ENCODE results near the gene UBE2V1. TPM values are rescaled to one million over a fixed set of nuclear protein-coding genes. Genes with fewer than 3 reads are reported as not detected.

UBE2V1 gene
- total and polyA plus RNA-seq, 2 of the 13 experiments (the other 11 are each of a cell fraction or from before 2014, with no cell fraction given): 81.3 to 132 TPM

DNA sequence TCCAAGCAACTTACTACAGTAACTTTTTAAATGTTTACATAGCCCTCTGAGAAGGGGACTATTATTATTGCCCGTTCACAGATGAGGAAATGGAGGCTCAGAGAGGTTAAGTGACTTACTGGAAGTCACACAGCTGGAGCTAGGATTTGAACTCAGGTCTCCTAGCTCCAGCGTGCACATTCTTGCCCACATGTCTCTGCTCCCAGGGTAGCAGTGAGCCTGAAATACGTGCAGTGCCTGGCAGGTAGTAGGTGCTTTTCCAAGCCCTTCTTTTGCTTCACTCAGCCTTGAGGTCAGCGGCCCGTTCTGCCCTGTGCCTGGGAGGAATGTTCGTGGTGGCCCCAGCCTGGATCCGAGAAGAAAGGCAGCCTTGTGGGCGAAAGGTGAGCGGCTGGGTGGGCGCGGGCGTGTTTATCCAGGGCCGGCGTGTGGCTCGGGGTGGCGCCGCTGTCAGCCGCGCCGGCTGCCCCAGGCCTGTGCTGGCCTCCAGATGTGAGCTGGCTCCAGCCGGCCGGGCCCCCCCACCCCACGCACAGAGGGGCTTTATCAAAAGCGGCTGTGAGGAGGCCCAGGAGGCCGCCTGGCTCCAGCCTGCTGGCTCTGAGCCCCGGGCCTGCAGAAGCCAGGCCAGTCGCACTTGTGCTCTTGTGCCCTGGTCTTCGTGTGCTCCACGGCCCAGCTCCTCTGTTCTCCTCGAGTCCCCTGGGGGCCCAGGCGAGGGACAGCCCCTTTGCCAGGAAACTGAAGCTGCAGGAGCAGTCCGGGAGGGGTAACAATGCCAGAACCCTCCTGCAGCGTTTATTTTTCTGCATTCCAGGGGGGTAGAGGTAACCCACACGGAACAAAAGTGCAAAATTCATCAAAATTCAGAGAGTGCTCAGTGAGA, 58.1 kb downstream of the UBE2V1 start (continued):
- no peak for TF ChIP-seq ZNF713 (CRISPR knock-in tag; IDR thresholded peaks at IDR 0.05)
- no peak for TF ChIP-seq ATAD3A (CRISPR knock-in tag; IDR thresholded peaks at IDR 0.05)
- no peak for TF ChIP-seq TEAD2 (CRISPR knock-in tag; IDR thresholded peaks at IDR 0.05)
- peak; percentile 47; the same call in 1 of the 2 replicates for TF ChIP-seq GFI1 (CRISPR knock-in tag; IDR thresholded peaks at IDR 0.05; ENCODE audit: borderline replicate concordance)
- TF ChIP-seq, protein P1, sequence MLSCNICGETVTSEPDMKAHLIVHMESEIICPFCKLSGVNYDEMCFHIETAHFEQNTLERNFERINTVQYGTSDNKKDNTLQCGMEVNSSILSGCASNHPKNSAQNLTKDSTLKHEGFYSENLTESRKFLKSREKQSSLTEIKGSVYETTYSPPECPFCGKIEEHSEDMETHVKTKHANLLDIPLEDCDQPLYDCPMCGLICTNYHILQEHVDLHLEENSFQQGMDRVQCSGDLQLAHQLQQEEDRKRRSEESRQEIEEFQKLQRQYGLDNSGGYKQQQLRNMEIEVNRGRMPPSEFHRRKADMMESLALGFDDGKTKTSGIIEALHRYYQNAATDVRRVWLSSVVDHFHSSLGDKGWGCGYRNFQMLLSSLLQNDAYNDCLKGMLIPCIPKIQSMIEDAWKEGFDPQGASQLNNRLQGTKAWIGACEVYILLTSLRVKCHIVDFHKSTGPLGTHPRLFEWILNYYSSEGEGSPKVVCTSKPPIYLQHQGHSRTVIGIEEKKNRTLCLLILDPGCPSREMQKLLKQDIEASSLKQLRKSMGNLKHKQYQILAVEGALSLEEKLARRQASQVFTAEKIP (CRISPR knock-in tag; IDR thresholded peaks at IDR 0.05; ENCODE audit: borderline replicate concordance): no peak
- no peak for TF ChIP-seq RFXANK (CRISPR knock-in tag; IDR thresholded peaks at IDR 0.05)
- TF ChIP-seq, protein P2, sequence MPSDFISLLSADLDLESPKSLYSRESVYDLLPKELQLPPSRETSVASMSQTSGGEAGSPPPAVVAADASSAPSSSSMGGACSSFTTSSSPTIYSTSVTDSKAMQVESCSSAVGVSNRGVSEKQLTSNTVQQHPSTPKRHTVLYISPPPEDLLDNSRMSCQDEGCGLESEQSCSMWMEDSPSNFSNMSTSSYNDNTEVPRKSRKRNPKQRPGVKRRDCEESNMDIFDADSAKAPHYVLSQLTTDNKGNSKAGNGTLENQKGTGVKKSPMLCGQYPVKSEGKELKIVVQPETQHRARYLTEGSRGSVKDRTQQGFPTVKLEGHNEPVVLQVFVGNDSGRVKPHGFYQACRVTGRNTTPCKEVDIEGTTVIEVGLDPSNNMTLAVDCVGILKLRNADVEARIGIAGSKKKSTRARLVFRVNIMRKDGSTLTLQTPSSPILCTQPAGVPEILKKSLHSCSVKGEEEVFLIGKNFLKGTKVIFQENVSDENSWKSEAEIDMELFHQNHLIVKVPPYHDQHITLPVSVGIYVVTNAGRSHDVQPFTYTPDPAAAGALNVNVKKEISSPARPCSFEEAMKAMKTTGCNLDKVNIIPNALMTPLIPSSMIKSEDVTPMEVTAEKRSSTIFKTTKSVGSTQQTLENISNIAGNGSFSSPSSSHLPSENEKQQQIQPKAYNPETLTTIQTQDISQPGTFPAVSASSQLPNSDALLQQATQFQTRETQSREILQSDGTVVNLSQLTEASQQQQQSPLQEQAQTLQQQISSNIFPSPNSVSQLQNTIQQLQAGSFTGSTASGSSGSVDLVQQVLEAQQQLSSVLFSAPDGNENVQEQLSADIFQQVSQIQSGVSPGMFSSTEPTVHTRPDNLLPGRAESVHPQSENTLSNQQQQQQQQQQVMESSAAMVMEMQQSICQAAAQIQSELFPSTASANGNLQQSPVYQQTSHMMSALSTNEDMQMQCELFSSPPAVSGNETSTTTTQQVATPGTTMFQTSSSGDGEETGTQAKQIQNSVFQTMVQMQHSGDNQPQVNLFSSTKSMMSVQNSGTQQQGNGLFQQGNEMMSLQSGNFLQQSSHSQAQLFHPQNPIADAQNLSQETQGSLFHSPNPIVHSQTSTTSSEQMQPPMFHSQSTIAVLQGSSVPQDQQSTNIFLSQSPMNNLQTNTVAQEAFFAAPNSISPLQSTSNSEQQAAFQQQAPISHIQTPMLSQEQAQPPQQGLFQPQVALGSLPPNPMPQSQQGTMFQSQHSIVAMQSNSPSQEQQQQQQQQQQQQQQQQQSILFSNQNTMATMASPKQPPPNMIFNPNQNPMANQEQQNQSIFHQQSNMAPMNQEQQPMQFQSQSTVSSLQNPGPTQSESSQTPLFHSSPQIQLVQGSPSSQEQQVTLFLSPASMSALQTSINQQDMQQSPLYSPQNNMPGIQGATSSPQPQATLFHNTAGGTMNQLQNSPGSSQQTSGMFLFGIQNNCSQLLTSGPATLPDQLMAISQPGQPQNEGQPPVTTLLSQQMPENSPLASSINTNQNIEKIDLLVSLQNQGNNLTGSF (CRISPR knock-in tag; IDR thresholded peaks at IDR 0.05): no peak
- TF ChIP-seq NAIF1 (CRISPR knock-in tag; IDR thresholded peaks at IDR 0.05; ENCODE audit: borderline replicate concordance): 0 out of 2 replicates have a peak, but pooled peaks have one; percentile 39
- no peak for TF ChIP-seq ZSCAN25 (CRISPR knock-in tag; IDR thresholded peaks at IDR 0.05)
- TF ChIP-seq HNRNPH1 (optimal IDR thresholded peaks at IDR 0.05; ENCODE audit: low read depth, low read length): no peak
- TF ChIP-seq, protein P3, sequence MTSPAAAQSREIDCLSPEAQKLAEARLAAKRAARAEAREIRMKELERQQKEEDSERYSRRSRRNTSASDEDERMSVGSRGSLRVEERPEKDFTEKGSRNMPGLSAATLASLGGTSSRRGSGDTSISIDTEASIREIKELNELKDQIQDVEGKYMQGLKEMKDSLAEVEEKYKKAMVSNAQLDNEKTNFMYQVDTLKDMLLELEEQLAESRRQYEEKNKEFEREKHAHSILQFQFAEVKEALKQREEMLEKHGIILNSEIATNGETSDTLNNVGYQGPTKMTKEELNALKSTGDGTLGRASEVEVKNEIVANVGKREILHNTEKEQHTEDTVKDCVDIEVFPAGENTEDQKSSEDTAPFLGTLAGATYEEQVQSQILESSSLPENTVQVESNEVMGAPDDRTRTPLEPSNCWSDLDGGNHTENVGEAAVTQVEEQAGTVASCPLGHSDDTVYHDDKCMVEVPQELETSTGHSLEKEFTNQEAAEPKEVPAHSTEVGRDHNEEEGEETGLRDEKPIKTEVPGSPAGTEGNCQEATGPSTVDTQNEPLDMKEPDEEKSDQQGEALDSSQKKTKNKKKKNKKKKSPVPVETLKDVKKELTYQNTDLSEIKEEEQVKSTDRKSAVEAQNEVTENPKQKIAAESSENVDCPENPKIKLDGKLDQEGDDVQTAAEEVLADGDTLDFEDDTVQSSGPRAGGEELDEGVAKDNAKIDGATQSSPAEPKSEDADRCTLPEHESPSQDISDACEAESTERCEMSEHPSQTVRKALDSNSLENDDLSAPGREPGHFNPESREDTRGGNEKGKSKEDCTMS (CRISPR knock-in tag; conservative IDR thresholded peaks at IDR 0.05): no peak
- no peak for TF ChIP-seq ESRRA (CRISPR knock-in tag; IDR thresholded peaks at IDR 0.05; ENCODE audit: low read depth)
- no peak for TF ChIP-seq MATR3 (CRISPR knock-in tag; IDR thresholded peaks at IDR 0.05)
- no peak for TF ChIP-seq FOXA1 (IDR thresholded peaks at IDR 0.05)
- peak; percentile 47 for TF ChIP-seq FOXA1 (CRISPR knock-in tag; IDR thresholded peaks at IDR 0.05)
- 0 out of 2 replicates have a peak, but pooled peaks have one; percentile 23 for TF ChIP-seq FOSL1 (CRISPR knock-in tag; IDR thresholded peaks at IDR 0.05; ENCODE audit: borderline replicate concordance)
- TF ChIP-seq ZFP90 (CRISPR knock-in tag; IDR thresholded peaks at IDR 0.05; ENCODE audit: borderline replicate concordance): no peak
- TF ChIP-seq, protein P4, sequence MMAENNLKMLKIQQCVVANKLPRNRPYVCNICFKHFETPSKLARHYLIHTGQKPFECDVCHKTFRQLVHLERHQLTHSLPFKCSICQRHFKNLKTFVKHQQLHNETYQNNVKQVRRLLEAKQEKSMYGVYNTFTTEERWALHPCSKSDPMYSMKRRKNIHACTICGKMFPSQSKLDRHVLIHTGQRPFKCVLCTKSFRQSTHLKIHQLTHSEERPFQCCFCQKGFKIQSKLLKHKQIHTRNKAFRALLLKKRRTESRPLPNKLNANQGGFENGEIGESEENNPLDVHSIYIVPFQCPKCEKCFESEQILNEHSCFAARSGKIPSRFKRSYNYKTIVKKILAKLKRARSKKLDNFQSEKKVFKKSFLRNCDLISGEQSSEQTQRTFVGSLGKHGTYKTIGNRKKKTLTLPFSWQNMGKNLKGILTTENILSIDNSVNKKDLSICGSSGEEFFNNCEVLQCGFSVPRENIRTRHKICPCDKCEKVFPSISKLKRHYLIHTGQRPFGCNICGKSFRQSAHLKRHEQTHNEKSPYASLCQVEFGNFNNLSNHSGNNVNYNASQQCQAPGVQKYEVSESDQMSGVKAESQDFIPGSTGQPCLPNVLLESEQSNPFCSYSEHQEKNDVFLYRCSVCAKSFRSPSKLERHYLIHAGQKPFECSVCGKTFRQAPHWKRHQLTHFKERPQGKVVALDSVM (CRISPR knock-in tag; IDR thresholded peaks at IDR 0.05): peak; percentile 84
